Activated T-cell treated with anti-CD3 and anti-CD28 coated beads, Interleukin-2, amount 50 U/mL, for 48 hours (primary cell): ENCODE measurements around the gene PRPF40B.
"Not testable (repeated sequence)": the region's sequence is repeated elsewhere in the genome, so short reads cannot be mapped to it uniquely, and the experiment has no call there.

ENCODE experiments used
- DNase-seq, 2 experiments: peaks; one replicate each; pipeline ENCODE4 v3.0.0-alpha.2; 2020

PRPF40B gene

GRCh38 chr12:49623142-49623904, at the start of gene PRPF40B:
TSS of gene PRPF40B (plus strand) at chr12:49623561. CDS start at chr12:49623591, 30 bp downstream.
- peak; percentile 87 to 90 for DNase-seq

GRCh38 chr12:49577589-49578315, 45.6 kb upstream of the PRPF40B start:
- no peak for DNase-seq

- no peak for DNase-seq
Measured at GRCh38 chr12:49578471-49579112, 44.8 kb upstream of the PRPF40B start.

- DNase-seq: peak; percentile 71 to 72
Measured at GRCh38 chr12:49580572-49581535, 42.5 kb upstream of the PRPF40B start.

DNA sequence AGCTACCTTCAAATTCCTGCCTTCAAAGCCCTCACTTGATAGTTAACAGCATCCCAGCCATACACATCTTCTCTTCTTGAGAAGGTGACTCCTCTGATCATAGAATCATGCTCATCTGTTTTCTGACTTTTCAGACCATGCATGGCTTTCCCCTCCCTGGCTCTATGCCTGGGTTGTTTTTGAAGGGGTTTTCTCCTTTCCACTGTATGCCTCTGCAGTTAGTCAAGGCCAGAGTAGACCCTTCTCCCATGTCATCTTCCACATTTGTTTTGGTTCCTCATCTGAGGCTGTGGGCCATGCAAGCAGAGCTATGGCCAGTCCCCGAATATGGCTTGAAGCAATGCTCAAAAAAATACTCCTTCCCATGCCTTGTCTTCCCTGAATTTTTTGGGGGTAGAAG, 41.2 kb upstream of the PRPF40B start:
- DNase-seq: no peak

- no peak for DNase-seq
Measured at GRCh38 chr12:49582850-49583249, 40.5 kb upstream of the PRPF40B start.

DNA sequence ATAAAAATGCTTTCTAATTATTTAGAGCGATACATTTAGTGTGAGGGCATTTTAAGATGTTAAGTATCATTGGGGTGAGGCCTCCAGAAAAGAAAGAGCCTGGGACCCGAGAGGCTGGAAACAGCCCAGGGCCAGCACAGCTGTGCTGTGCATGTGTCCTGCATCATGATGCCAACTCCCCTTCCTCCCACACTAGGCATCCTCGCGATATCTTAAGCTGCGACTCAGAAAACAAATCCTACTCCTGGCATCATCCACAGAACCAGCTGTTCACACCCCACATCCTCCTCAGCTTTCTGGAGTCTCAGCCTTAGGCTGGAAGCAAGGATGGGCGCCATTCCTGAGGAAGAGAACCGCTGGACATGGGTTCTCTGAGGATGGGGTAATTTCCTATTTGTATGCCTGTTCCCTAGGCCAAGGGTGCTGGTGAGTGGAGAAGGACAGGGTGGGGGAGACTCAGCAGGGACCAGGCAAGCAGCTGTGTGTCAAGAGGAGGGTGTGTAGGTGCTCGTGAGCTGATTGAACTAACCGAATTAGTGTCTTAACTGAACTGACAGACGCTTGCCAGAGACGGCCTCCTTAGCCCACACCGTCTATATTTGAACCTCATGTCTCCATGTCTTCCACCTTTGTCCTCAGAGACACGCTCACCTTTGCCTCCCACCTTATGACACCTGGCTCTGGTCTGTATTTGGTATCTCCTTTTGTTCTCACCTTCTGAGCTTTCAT, 39.8 kb upstream of the PRPF40B start:
- DNase-seq: no peak

GRCh38 chr12:49584591-49584990, 38.8 kb upstream of the PRPF40B start:
- no peak for DNase-seq

DNA sequence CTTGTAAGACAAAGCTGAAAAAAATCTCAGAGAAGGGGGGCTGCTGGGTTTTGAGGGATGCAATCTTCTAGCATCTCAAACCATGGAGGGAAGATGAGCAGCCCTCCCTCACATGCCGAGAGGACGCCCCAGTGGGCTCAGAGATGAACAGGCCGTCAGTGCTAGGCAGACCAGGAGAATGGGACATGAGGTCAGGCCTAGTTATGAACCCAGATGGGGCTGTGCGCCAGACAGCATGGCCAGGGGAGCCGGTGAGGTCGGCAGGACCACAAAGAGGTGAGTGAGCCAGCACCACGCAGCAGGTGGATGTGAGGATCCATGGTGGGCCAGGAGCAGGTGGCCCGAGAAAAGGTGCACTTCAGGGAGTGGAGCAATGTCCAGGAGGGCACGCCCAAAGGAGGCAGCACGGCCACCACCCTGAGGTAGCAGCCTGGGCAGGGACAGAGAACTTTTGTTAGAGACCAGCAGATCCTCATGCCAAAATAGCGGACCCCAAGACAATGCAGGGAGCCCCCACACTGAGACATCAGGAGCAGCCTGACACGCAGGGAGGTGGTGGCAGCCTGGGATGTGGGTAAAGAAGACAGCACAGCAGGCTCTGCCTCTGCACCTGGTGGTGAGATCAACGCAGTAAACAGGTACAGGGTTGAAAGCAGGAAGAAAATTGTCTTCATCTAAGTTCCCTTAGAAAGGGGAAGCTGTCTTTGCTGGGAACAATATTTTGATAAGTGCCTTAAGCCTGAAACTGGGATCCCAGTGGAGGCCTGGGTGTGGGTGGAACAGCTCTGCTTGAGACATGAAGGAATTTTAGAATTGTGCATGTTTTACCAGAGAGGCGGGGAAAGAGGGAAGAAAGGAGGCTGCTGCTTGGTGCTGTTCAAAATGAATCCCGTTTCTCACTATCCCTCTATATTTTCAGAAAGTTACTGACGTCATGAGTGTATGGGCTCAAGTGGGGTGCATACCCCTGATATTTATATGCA, 37.6 kb upstream of the PRPF40B start:
- no peak for DNase-seq

- no peak for DNase-seq
Measured at GRCh38 chr12:49587174-49587908, 36.0 kb upstream of the PRPF40B start.

- DNase-seq: no peak
Measured at GRCh38 chr12:49588281-49588680, 35.1 kb upstream of the PRPF40B start.

DNA sequence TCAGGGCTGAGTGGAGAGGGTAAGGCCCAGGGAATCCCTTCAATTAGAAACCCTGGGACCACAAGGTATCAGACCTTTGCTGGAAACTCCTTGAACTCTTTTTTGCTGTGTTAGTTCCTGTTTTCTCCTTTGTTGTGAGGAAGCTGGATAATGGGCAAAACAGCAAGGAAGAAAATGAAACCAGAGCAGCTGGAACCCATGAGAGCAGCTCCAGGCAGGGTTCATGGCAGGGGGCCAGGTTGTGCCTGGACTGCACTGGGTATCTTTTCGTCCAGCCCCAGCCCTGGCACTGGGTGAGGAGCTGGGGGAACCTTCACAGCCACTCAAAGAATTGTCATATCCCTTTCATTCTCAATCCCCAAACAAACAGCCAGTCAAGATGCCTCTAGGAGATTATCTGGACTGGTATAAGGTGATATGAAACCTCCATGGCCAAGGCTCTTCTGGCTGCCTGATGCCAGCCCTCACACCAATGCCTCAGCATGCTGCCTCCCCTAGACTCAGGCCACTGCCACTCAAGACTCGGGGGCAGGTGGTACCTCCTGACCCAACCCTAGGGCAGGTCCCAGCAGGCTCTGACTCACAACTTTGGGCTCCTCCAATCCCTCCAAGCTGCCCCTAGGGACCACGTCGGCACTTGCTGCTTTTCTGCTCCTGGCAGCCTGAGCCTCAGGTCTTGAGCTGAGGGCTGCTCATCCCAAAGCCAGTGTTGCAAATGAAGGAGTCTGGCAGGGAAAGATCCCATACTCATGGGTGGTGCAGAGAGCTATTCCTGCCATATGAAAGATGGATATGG, 34.4 kb upstream of the PRPF40B start:
- no peak for DNase-seq

DNA sequence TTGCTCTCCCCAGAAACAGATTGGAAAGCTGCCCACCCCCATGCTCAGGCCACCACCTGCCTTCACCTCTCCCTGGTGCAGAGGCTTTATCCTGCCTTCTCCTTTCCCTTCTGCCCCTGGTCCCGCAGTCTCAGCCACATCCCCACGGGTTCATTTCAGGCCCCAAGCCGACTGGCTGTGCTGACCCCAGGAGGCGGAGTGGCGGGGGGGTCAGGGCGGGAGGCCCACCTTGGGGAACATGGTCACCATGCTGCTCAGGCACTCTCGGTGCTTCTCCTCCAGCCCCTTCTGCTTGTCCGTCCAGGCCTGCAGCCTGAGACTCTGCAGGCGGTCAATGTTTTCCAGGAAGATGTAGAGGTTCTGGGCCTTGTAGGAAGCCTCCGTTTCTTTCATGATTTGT, 24.8 kb upstream of the PRPF40B start:
- no peak for DNase-seq

GRCh38 chr12:49599961-49600360, 23.4 kb upstream of the PRPF40B start:
- no peak for DNase-seq

GRCh38 chr12:49603721-49604120, 19.6 kb upstream of the PRPF40B start:
- no peak for DNase-seq

GRCh38 chr12:49604856-49605255, 18.5 kb upstream of the PRPF40B start:
- no peak for DNase-seq

GRCh38 chr12:49605539-49605938, 17.8 kb upstream of the PRPF40B start, which contains the start of gene FAM186B:
TSS of gene FAM186B (minus strand) at chr12:49605639. CDS start at chr12:49605477, 162 bp downstream.
- not testable (repeated sequence) for DNase-seq

DNA sequence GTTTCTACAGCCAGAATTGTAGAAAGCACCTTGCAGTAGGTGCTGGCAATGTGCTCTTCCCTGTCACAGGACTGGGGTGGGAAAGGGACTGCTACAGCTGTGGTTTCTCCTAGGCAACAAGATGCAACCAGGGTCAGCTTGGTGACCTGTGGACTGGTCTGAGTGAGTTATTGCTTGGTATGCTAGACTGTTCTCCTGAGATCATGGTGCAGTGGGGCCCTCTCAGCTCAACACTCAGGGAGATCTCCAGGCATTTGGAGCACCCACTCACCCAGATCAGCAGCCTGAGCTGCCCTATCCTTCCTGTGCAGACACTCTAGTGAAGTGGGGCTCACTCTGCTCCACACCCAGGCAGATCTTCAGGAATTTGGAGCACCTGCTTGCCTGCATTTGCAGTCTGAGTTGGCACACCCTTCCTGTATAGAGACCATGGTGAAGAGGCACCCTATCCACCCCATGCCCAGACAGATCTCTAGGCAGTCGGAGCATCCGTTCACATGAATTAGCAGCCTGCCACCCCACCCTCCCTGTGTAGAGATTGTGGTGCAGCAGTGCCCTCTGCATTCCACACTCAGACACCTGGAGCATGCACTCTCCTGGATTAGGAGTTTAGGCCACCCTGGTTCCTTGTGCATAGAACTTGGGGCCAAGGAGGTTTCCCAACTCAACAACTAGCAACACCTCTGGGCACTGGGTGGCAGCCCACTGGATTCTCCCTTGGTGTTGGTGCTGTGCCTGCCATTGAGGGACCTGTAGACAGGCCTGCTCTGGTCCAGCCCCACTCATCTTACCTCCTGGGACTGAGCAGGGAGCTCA, 14.1 kb upstream of the PRPF40B start:
- DNase-seq: no peak
